ENCODE data around the gene DCN. TPM values are rescaled to one million over a fixed set of nuclear protein-coding genes. Genes with fewer than 3 reads are reported as not detected.

DCN gene
- total RNA-seq, 1 donor from 2014 or later: 12.5 TPM

GRCh38 chr12:91093341-91093740 lies 89.3 kb downstream of the DCN start:
- TF ChIP-seq CTCF (conservative IDR thresholded peaks at IDR 0.05; ENCODE audit: low read depth, low read length): no peak
- H3K4me3 ChIP-seq (ENCODE audit: low read depth, low read length): no peak overlapping the region
- DNase-seq (ENCODE audit: low read depth): no peak

- no peak for DNase-seq (ENCODE audit: low read depth)
- no peak for TF ChIP-seq CTCF (conservative IDR thresholded peaks at IDR 0.05; ENCODE audit: low read depth, low read length)
- H3K4me3 ChIP-seq (ENCODE audit: low read depth, low read length): no peak overlapping the region
Measured at GRCh38 chr12:91091916-91092715, 90.5 kb downstream of the DCN start.

Other genes starting within 250 kb of the DCN start
- gene CCER1, start 227.6 kb downstream of the DCN start, total RNA-seq: not detected in 2 replicates
- gene EPYC, start 177.8 kb downstream of the DCN start, total RNA-seq: not detected in 2 replicates
- not detected in 2 replicates for gene KERA, start 124.8 kb downstream of the DCN start, total RNA-seq
- gene LUM, start 71.3 kb downstream of the DCN start, total RNA-seq: 0.29 and 0.69 TPM in 2 replicates